K562 (cell line): ENCODE measurements around the gene OR2A25. TPM values are rescaled to one million over a fixed set of nuclear protein-coding genes. Genes with fewer than 3 reads are reported as not detected.

ENCODE experiments used
- ATAC-seq: fragments of 200-7000 bp; cut with Tn5 transposase; 3 replicates; pipeline ENCODE4 v1.9.1; 2020; ENCODE audit warnings: moderate library complexity
- BruUV-seq: library from RNA; stranded (reverse); fragments of 400-500 nt; replicated peaks from 2 replicates; lab custom pipeline; 2021; lab: Mats Ljungman, UMichigan
- CTCF ChIA-PET: fragments of 300-600 bp; formaldehyde crosslinking; extraction: SDS; loops from one replicate; lab custom pipeline; 2021; ENCODE audit warnings: low intra/inter-chr PET ratio; lab: Yijun Ruan, JAX
- POLR2A ChIA-PET: fragments of 300-600, 350-650 bp; sonication (Branson Sonifier 250); formaldehyde crosslinking; extraction: SDS; loops from one replicate; lab custom pipeline; 2021; ENCODE audit warnings: antibody characterized with exemption, inconsistent platforms; lab: Yijun Ruan, JAX
- DNase-seq, 4 experiments: peaks; one replicate each; pipeline versions ENCODE4 v3.0.0 to v3.0.0-alpha.2; 2011 to 2018; ENCODE audit warnings: low spot score in 3 of 4, mixed read lengths in 3 of 4; ENCODE audit errors: extremely low read depth in 1 of 4
- FAIRE-seq: peaks from 2 replicates; lab custom pipeline; 2011; peaks lifted over from hg19 to GRCh38; lab: Jason Lieb, UNC
- H2AFZ ChIP-seq: 2 replicates; pipeline ENCODE4 v1.6.0; 2011; ENCODE audit warnings: low read depth, low read length, control low read depth, inconsistent platforms
- H3K27ac ChIP-seq: fragments of 200-600 bp; 3 replicates; pipeline ENCODE4 v1.8.0; 2011; ENCODE audit warnings: low read depth, mild to moderate bottlenecking, control low read depth, inconsistent platforms, low read length, moderate library complexity, mixed read lengths; ENCODE audit errors: extremely low read depth
- H3K27me3 ChIP-seq, 2 experiments: fragments of 300-600 bp in 1 of 2; 2 replicates in 1 of 2; 3 replicates in 1 of 2; pipeline versions ENCODE4 v1.6.0 to v1.8.0; 2011; ENCODE audit warnings: inconsistent platforms in 2 of 2, low read length in 2 of 2, mild to moderate bottlenecking in 1 of 2, mixed read lengths in 1 of 2, moderate library complexity in 1 of 2; ENCODE audit not compliant: control insufficient read depth in 2 of 2, insufficient read depth in 2 of 2
- H3K36me3 ChIP-seq: fragments of 300-600 bp; 3 replicates; pipeline ENCODE4 v1.8.0; 2011; ENCODE audit warnings: mild to moderate bottlenecking, low read length, inconsistent platforms; ENCODE audit not compliant: control insufficient read depth, insufficient read depth
- H3K4me1 ChIP-seq, 2 experiments: fragments of 200-600 bp in 1 of 2; replicated peaks in 1 of 2; 2 replicates in 1 of 2; 3 replicates in 1 of 2; pipeline versions ENCODE4 v1.5.1 to v1.8.0; 2011; ENCODE audit warnings: inconsistent platforms in 2 of 2, low read length in 2 of 2, mild to moderate bottlenecking in 1 of 2, mixed read lengths in 1 of 2, moderate library complexity in 1 of 2; ENCODE audit not compliant: control insufficient read depth in 2 of 2, insufficient read depth in 2 of 2
- H3K4me2 ChIP-seq: 2 replicates; pipeline ENCODE4 v1.6.1; 2011; ENCODE audit warnings: low read length, control low read depth, inconsistent platforms, mixed read lengths; ENCODE audit not compliant: insufficient read depth
- H3K4me3 ChIP-seq: fragments of 200-600 bp; sonication (generic), shearing (Covaris generic); 2 replicates; pipeline ENCODE4 v1.5.1; 2016; ENCODE audit warnings: control low read depth, inconsistent platforms
- H3K79me2 ChIP-seq: fragments of 200-600 bp; 3 replicates; pipeline ENCODE4 v1.8.0; 2011; ENCODE audit warnings: low read length, inconsistent platforms; ENCODE audit not compliant: control insufficient read depth, insufficient read depth
- H3K9ac ChIP-seq, 2 experiments: 2 replicates each; pipeline versions ENCODE4 v1.6.0 to v1.6.1; 2011; ENCODE audit warnings: low read depth in 2 of 2, low read length in 2 of 2, control low read depth in 1 of 2, inconsistent platforms in 1 of 2, mild to moderate bottlenecking in 1 of 2, mixed read lengths in 1 of 2; ENCODE audit not compliant: insufficient read depth in 1 of 2
- H3K9me1 ChIP-seq: one replicate; pipeline ENCODE4 v1.6.0; 2011; ENCODE audit warnings: inconsistent platforms, mild to moderate bottlenecking, low read length, moderate library complexity; ENCODE audit not compliant: control insufficient read depth, insufficient read depth
- H3K9me3 ChIP-seq: replicated peaks from 2 replicates; pipeline ENCODE4 v1.5.1; 2011; ENCODE audit warnings: low read depth, low read length, inconsistent platforms; ENCODE audit not compliant: control insufficient read depth, insufficient read depth
- H4K20me1 ChIP-seq: replicated peaks from 2 replicates; pipeline ENCODE4 v1.6.1; 2011; ENCODE audit warnings: low read length, inconsistent platforms, mixed read lengths; ENCODE audit not compliant: control insufficient read depth, insufficient read depth
- ARID2 ChIP-seq: fragments of 450-650 bp; IDR thresholded peaks from 2 replicates; pipeline ENCODE4 v1.6.1; 2017; ENCODE audit warnings: antibody characterized with exemption, mild to moderate bottlenecking
- FOXO4 ChIP-seq: fragments of 450-650 bp; formaldehyde crosslinking; IDR thresholded peaks from 2 replicates; pipeline ENCODE4 v1.4.0; 2020; ENCODE audit warnings: mild to moderate bottlenecking, moderate library complexity
- NFATC3 ChIP-seq: fragments of 450-650 bp; IDR thresholded peaks from 2 replicates; pipeline ENCODE4 v1.6.1; 2017; ENCODE audit warnings: mild to moderate bottlenecking
- NR4A1 ChIP-seq, 2 experiments: fragments of 250-450 bp in 1 of 2; fragments of 450-650 bp in 1 of 2; sonication (Bioruptor Pico) in 1 of 2; IDR thresholded peaks; 2 replicates each; pipeline versions ENCODE4 v1.4.0 to v1.6.1; 2016 to 2020; ENCODE audit warnings: mild to moderate bottlenecking in 2 of 2, missing compliant biosample characterization in 1 of 2, missing genetic modification characterization in 1 of 2, moderate library complexity in 1 of 2
- RB1 ChIP-seq: fragments of 450-650 bp; IDR thresholded peaks from 2 replicates; pipeline ENCODE4 v1.6.1; 2017; ENCODE audit warnings: low read depth, mild to moderate bottlenecking
- TCF7 ChIP-seq: sonication (generic); IDR thresholded peaks from 2 replicates; pipeline ENCODE4 v1.6.1; 2016; ENCODE audit warnings: antibody characterized with exemption, borderline replicate concordance
- ZNF740 ChIP-seq, 3 experiments: fragments of 200-800 bp in 1 of 3; sonication (Bioruptor generic) in 1 of 3; sonication (generic) in 1 of 3; formaldehyde crosslinking in 1 of 3; IDR thresholded peaks; 2 replicates each; pipeline versions ENCODE4 v1.6.1 to v1.8.0; 2016 to 2022; ENCODE audit warnings: mild to moderate bottlenecking in 2 of 3, missing compliant biosample characterization in 2 of 3, missing genetic modification characterization in 2 of 3, missing genetic modification reagents in 1 of 3
- WGBS: fragments of 100-300 bp; shearing (Covaris generic); methylation state at CpG from one replicate; pipeline ENCODE4 v1.1.6; 2016; ENCODE audit warnings: low coverage, mixed read lengths; ENCODE audit not compliant: insufficient coverage; ENCODE audit errors: missing lambda C conversion rate; 5-methylcytosine and 5-hydroxymethylcytosine counted together
- in situ Hi-C: fragments of 300-500 bp; cut with MboI; formaldehyde crosslinking; loops from 4 replicates; pipeline ENCODE4 v1.15.0; 2018; ENCODE audit warnings: inconsistent platforms, mixed read lengths
- intact Hi-C: fragments of 100-400 bp; cut with micrococcal nuclease; formaldehyde crosslinking; loops from 2 replicates; pipeline ENCODE4 v1.14.2; 2022
- polyA plus RNA-seq, 8 experiments: library from polyadenylated mRNA; depleted of rRNA in 4 of 8; stranded (reverse) in 5 of 8; unstranded in 3 of 8; fragments of >200 nt; fragmentation: Nextera tagmentation in 2 of 8; fragmentation: Illumina TruSeq in 1 of 8; extraction: Ambion mirVana in 2 of 8; extraction: Trizol in 1 of 8; gene quantifications; 2 replicates each; pipeline versions ENCODE4 v1.2.1 to v1.2.3, GENCODE V29; 2011 to 2014; ENCODE audit warnings: inconsistent platforms in 1 of 8, missing spikeins in 1 of 8
- total RNA-seq, 7 experiments: library from RNA; depleted of rRNA in 6 of 7; stranded (reverse); fragments of >200 nt in 6 of 7; fragmentation: Illumina TruSeq in 2 of 7; extraction: Trizol in 2 of 7; gene quantifications; 2 replicates each; pipeline versions ENCODE4 v1.2.1 to v1.2.3, GENCODE V29; 2011 to 2021; ENCODE audit warnings: low replicate concordance in 1 of 7

Gene OR2A25
- total and polyA plus RNA-seq, 9 of the 15 experiments (the other 6 are each of a cell fraction or from before 2014, with no cell fraction given) = not detected

GRCh38 chr7:144110272-144110671, 40.7 kb downstream of the OR2A25 start:
- 1% methylated on average over 5 of the region's 5 CpGs for WGBS
- TF ChIP-seq RB1 (no peak), NFATC3 (no peak), ARID2 (no peak), FOXO4 (CRISPR knock-in tag) (no peak), TCF7 (no peak), ZNF740 (CRISPR knock-in tag; IDR thresholded peaks at IDR 0.05) (no peak), ZNF740 (tag; IDR thresholded peaks at IDR 0.05) (no peak), NR4A1 (CRISPR knock-in tag; IDR thresholded peaks at IDR 0.05) (no peak), NR4A1 (tag; IDR thresholded peaks at IDR 0.05) (no peak)
- H3K4me3 ChIP-seq = no peak overlapping the region
- no peaks in the 10 kb centered on the region for H3K79me2 ChIP-seq
- ChIA-PET POLR2A (no interaction called here), CTCF (no interaction called here)
- H3K4me2 ChIP-seq = no peak overlapping the region
- intact Hi-C loops (no loop called here), in situ Hi-C loops (no loop called here)
- no TSS peak for BruUV-seq
- H4K20me1 ChIP-seq = no peaks in the 10 kb centered on the region
- no peak for DNase-seq
- no peak overlapping the region for H3K27ac ChIP-seq
- H3K36me3 ChIP-seq = no peaks in the 10 kb centered on the region
- no peaks in the 10 kb centered on the region for H3K27me3 ChIP-seq
- H3K9me3 ChIP-seq = no peaks in the 10 kb centered on the region
- ATAC-seq = 0 out of 3 replicates have a peak, but pooled peaks have one; percentile 38
- no peaks in the 10 kb centered on the region for H3K9me1 ChIP-seq
- H2AFZ ChIP-seq = no peak overlapping the region
- no peak overlapping the region for H3K9ac ChIP-seq
- H3K4me1 ChIP-seq = no peaks in the 10 kb centered on the region
- FAIRE-seq = no peak
